Cardiac fibroblast (primary cell): ENCODE results near the gene GADD45A.
A peak's percentile ranks its signal among the peaks of the same experiment; 100 is the strongest.

Experiments used
- DNase-seq, 2 donors: peaks; one replicate each; pipeline versions ENCODE4 v3.0.0 to v3.0.0-alpha.2; 2010; ENCODE audit warnings: low read depth in 2 of 2
- H3K4me3 ChIP-seq, 2 donors: replicated peaks in 1 of 2; 1 replicate in 1 of 2; 2 replicates in 1 of 2; pipeline ENCODE4 v1.5.1; 2011; ENCODE audit warnings: low read depth in 2 of 2, low read length in 2 of 2, mild to moderate bottlenecking in 2 of 2, moderate library complexity in 1 of 2
- TF ChIP-seq, protein P1 (sequence below): IDR thresholded peaks from one replicate; pipeline ENCODE4 v1.5.1; 2011; ENCODE audit warnings: low read depth, mild to moderate bottlenecking, low read length, inconsistent platforms

GADD45A gene

DNA sequence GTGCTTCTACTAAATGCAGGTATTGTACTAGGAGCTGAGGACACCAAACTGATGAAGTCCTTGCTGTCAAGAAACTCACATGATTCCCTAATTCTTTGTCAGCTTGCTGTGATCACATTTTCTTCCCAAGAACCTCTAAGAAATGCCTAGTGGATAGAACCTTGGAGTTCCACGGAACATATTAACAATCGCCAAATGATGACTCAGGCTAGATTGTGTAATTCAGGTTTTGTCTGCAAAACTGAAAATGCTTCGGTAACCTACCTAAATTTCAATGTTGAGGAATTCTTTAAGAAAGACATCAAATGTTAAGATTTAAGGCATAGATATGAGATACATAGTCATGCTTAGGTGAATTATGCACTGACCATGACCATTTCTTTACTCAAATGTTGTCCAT, 1.7 kb upstream of the GADD45A start:
- peak overlapping the region in 1 of 2 donors; percentile 9 for H3K4me3 ChIP-seq
- peak; percentile 73 to 91 for DNase-seq
- TF ChIP-seq, protein P1, sequence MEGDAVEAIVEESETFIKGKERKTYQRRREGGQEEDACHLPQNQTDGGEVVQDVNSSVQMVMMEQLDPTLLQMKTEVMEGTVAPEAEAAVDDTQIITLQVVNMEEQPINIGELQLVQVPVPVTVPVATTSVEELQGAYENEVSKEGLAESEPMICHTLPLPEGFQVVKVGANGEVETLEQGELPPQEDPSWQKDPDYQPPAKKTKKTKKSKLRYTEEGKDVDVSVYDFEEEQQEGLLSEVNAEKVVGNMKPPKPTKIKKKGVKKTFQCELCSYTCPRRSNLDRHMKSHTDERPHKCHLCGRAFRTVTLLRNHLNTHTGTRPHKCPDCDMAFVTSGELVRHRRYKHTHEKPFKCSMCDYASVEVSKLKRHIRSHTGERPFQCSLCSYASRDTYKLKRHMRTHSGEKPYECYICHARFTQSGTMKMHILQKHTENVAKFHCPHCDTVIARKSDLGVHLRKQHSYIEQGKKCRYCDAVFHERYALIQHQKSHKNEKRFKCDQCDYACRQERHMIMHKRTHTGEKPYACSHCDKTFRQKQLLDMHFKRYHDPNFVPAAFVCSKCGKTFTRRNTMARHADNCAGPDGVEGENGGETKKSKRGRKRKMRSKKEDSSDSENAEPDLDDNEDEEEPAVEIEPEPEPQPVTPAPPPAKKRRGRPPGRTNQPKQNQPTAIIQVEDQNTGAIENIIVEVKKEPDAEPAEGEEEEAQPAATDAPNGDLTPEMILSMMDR: no peak

DNA sequence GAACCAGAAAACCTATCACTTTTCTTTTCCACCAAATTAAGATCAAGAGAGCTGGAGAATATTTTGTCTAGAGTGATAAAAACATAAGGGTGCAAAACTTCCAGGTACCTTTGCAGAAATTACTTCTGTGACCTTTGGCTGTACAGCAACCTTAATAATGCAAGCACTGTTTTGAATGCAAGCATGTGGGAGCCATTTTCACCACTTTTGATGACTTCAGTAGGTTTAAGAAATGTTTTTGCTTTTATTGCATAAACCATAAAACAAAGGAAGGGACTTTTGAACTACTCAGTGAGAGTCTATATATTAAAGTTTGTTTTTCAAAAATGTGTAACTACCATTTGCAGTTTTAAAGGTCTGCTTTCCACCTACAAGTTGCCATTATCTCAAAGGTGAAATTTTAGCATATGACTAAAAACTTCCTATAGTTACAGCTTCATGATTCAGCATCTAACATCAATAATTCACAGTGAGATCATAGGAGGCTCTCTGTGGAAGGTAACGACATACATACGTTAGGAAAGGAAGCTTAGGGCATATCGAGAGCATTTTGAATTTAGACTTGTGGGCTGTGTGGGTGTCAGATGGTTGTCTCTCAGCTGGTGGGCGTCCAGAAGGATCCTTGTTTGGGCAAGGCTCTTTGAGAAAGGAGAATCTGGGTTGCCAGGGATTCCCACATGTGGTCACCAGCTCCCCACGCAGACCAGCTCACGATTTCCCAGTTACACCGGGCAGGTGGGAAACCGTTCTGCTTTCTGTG, 1.1 kb upstream of the GADD45A start:
- H3K4me3 ChIP-seq: peak overlapping the region in 1 of 2 donors; percentile 42
- peak in 1 of 2 donors; percentile 78 for DNase-seq
- TF ChIP-seq, protein P1: no peak

DNA sequence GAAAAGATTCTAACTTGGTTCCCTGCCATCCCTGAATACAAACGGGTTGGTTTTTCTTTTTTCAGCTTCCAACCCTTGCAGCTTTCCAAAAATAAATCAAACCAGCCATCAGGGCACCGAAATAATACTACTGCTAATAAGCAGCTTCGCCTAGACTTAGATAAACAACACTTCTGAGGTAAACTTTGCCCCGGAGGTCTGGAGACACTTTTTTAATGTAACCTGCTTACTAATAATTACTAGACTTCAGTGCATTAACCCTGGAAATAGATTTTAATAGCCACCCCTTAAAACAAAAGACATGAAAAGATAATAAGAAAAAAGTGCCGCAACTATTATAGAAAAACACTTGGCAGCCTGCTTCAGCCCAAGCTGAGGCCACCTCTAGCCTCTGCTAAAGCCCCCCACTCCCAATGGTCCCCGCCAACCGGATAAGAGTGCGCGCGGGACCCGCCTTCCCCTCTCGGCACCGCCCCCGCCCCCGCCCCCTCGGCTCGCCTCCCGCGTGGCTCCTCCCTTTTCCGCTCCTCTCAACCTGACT, 405 bp upstream of the GADD45A start:
- TF ChIP-seq, protein P1: no peak
- H3K4me3 ChIP-seq: peak overlapping the region; percentile 22 to 42
- no peak for DNase-seq

DNA sequence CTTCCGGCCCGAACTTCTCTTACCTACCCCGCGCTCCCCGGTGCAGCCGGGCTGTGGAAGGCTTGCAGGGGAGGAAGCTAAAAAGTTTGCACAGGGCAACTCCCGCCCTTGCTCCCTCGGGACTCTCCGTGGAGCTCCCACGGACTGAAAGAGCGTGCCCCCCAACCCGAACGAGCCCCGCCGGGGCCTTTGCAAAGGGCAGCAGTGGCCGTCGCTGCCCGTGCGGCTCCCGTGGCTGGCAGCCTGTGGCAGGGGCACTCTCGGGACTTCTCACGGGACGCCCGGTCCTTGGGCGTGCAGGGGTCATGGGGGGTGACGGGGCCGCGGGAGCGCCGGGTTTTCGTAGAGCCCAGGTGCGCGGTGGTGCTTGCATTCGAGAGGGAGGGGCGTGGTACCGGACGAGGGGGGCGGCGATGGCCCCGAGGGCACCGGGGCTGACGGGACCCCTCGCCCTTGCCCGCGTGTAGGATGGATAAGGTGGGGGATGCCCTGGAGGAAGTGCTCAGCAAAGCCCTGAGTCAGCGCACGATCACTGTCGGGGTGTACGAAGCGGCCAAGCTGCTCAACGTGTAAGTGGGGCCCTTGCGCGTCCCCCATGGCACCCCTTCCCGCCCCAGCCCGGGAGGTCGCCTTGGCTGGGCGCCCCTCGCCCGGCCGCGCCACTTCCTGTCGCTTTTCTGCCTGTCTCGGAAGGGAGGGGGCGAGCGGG, 711 bp downstream of the GADD45A start:
- TF ChIP-seq, protein P1: no peak
- peak overlapping the region; percentile 93 to 98 for H3K4me3 ChIP-seq
- peak; percentile 51 to 62 for DNase-seq

DNA sequence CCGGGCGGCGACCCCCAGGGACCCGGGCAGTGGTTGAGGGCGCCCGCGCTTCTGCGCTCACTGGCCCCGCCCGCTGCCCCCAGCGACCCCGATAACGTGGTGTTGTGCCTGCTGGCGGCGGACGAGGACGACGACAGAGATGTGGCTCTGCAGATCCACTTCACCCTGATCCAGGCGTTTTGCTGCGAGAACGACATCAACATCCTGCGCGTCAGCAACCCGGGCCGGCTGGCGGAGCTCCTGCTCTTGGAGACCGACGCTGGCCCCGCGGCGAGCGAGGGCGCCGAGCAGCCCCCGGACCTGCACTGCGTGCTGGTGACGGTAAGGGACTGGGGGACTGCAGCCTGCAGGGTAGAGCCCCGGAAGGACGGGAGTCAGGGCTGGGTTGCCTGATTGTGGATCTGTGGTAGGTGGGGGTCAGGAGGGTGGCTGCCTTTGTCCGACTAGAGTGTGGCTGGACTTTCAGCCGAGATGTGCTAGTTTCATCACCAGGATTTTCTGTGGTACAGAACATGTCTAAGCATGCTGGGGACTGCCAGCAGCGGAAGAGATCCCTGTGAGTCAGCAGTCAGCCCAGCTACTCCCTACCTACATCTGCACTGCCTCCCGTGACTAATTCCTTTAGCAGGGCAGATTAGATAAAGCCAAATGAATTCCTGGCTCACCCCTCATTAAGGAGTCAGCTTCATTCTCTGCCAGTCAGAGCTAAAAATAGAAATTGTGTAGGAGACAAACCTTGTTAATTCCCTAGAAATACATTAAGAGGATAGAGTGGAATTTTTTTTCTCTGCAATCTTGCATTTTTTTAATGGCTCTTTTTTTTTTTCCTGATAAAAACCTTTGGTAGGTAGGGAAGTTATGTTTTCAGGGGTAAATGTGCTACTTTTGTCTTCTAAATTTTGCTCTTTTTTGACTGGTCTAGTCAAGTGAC, 1.5 kb downstream of the GADD45A start:
- H3K4me3 ChIP-seq: peak overlapping the region; percentile 93 to 98
- peak; percentile 98 to 99 for DNase-seq

DNA sequence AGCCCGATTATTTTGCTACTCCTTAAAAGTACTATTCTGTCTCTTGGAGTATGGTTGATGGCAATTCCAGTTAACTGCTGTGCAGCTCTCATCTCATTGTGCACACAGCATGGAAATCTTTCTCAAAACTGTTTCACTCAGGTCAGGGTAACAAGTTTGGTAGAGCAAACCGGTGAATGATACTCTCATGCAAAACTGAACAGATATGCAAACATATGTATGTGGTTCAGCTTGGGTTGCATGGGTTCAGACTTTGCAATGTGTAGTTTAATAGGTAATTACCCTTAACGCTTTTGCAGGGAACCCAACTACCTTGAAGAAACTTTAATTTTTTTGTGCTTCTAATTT, 2.2 kb downstream of the GADD45A start:
- peak overlapping the region; percentile 93 to 98 for H3K4me3 ChIP-seq
- no peak for DNase-seq
- TF ChIP-seq, protein P1: no peak

More for the DNA sequence above, 1.5 kb downstream of the GADD45A start:
- TF ChIP-seq, protein P1: no peak
